Measurements from ENCODE around the gene STXBP6.

GRCh38 chr14:25055992-25056687 is 6.2 kb upstream of the STXBP6 start:
- TF ChIP-seq CTCF (IDR thresholded peaks at IDR 0.05 in 4 of 5, conservative IDR thresholded peaks at IDR 0.05 in 1 of 5) (no peak), POLR2A (IDR thresholded peaks at IDR 0.05) (no peak)
